Measurements from ENCODE around the gene DNAH11. TPM values are rescaled to one million over a fixed set of nuclear protein-coding genes. Genes with fewer than 3 reads are reported as not detected.

DNAH11 gene
- total RNA-seq, 1 donor from 2014 or later: 6.1 TPM

GRCh38 chr7:21886396-21886795 lies 343.6 kb downstream of the DNAH11 start:
- no peaks in the 10 kb centered on the region for H3K9me3 Mint-ChIP-seq
- DNase-seq: no peak
- intact Hi-C loops (cut with micrococcal nuclease): no loop called here
- H3K4me1 Mint-ChIP-seq: no peaks in the 10 kb centered on the region
- H3K27me3 Mint-ChIP-seq: no peaks in the 10 kb centered on the region
- no peak overlapping the region for H3K4me3 Mint-ChIP-seq
- H3K36me3 Mint-ChIP-seq (ENCODE audit: low read depth): no peaks in the 10 kb centered on the region
- no peak overlapping the region for H3K27ac Mint-ChIP-seq

- Mint-ChIP-seq H3K4me3 (no peak overlapping the region), H3K4me1 (no peaks in the 10 kb centered on the region), H3K27ac (no peak overlapping the region), H3K36me3 (ENCODE audit: low read depth) (no peaks in the 10 kb centered on the region), H3K27me3 (no peaks in the 10 kb centered on the region), H3K9me3 (no peaks in the 10 kb centered on the region)
- DNase-seq: no peak
- intact Hi-C loops (cut with micrococcal nuclease): no loop called here
Measured at GRCh38 chr7:21887353-21887752, 344.5 kb downstream of the DNAH11 start.

GRCh38 chr7:21887779-21888178 lies 344.9 kb downstream of the DNAH11 start:
- DNase-seq: no peak
- intact Hi-C loops (cut with micrococcal nuclease): no loop called here
- H3K36me3 Mint-ChIP-seq (ENCODE audit: low read depth): peaks cover 2% of the 10 kb centered on the region
- H3K27me3 Mint-ChIP-seq: no peaks in the 10 kb centered on the region
- H3K27ac Mint-ChIP-seq: no peak overlapping the region
- no peaks in the 10 kb centered on the region for H3K9me3 Mint-ChIP-seq
- no peak overlapping the region for H3K4me3 Mint-ChIP-seq
- no peaks in the 10 kb centered on the region for H3K4me1 Mint-ChIP-seq

- Mint-ChIP-seq H3K27me3 (no peaks in the 10 kb centered on the region), H3K36me3 (ENCODE audit: low read depth) (peaks cover 8% of the 10 kb centered on the region), H3K4me1 (no peaks in the 10 kb centered on the region), H3K9me3 (no peaks in the 10 kb centered on the region), H3K4me3 (no peak overlapping the region), H3K27ac (no peak overlapping the region)
- intact Hi-C loops (cut with micrococcal nuclease): no loop called here
- DNase-seq: no peak
Measured at GRCh38 chr7:21891291-21891690, 348.5 kb downstream of the DNAH11 start.

GRCh38 chr7:21893401-21893800 lies 350.6 kb downstream of the DNAH11 start:
- no peak overlapping the region for H3K27ac Mint-ChIP-seq
- DNase-seq: no peak
- H3K27me3 Mint-ChIP-seq: no peaks in the 10 kb centered on the region
- H3K9me3 Mint-ChIP-seq: peaks cover 7% of the 10 kb centered on the region
- peaks cover 21% of the 10 kb centered on the region for H3K36me3 Mint-ChIP-seq (ENCODE audit: low read depth)
- peaks cover 13% of the 10 kb centered on the region for H3K4me1 Mint-ChIP-seq
- intact Hi-C loops (cut with micrococcal nuclease): no loop called here
- no peak overlapping the region for H3K4me3 Mint-ChIP-seq

- Mint-ChIP-seq H3K4me3 (peak overlapping the region; percentile 77), H3K27me3 (no peaks in the 10 kb centered on the region), H3K36me3 (ENCODE audit: low read depth) (peaks cover 57% of the 10 kb centered on the region), H3K27ac (peak overlapping the region; percentile 91), H3K9me3 (peaks cover 7% of the 10 kb centered on the region), H3K4me1 (peaks cover 20% of the 10 kb centered on the region)
- peak; percentile 74 for DNase-seq
- intact Hi-C loops (cut with micrococcal nuclease): loop anchor here (2.0 to 5.0 kb wide), 2 partner anchors 40 to 104 kb away; no protein-coding TSS in a partner anchor
Measured at GRCh38 chr7:21898265-21898930, 355.6 kb downstream of the DNAH11 start.

GRCh38 chr7:21902240-21902639 lies 359.4 kb downstream of the DNAH11 start:
- Mint-ChIP-seq H3K36me3 (ENCODE audit: low read depth) (peaks cover 71% of the 10 kb centered on the region), H3K4me3 (no peak overlapping the region), H3K27me3 (no peaks in the 10 kb centered on the region), H3K27ac (no peak overlapping the region), H3K4me1 (peaks cover 18% of the 10 kb centered on the region), H3K9me3 (peaks cover 7% of the 10 kb centered on the region)
- intact Hi-C loops (cut with micrococcal nuclease): no loop called here
- DNase-seq: no peak

GRCh38 chr7:21903020-21903786 lies 360.4 kb downstream of the DNAH11 start:
- Mint-ChIP-seq H3K27ac (no peak overlapping the region), H3K36me3 (ENCODE audit: low read depth) (peaks cover 68% of the 10 kb centered on the region), H3K4me3 (no peak overlapping the region), H3K4me1 (peaks cover 9% of the 10 kb centered on the region), H3K9me3 (peaks cover under 1% of the 10 kb centered on the region), H3K27me3 (no peaks in the 10 kb centered on the region)
- DNase-seq: no peak
- intact Hi-C loops (cut with micrococcal nuclease): no loop called here

- Mint-ChIP-seq H3K27ac (no peak overlapping the region), H3K4me3 (no peak overlapping the region), H3K27me3 (no peaks in the 10 kb centered on the region), H3K36me3 (ENCODE audit: low read depth) (peaks cover 53% of the 10 kb centered on the region), H3K4me1 (no peaks in the 10 kb centered on the region), H3K9me3 (no peaks in the 10 kb centered on the region)
- DNase-seq: no peak
- intact Hi-C loops (cut with micrococcal nuclease): no loop called here
Measured at GRCh38 chr7:21908746-21909145, 365.9 kb downstream of the DNAH11 start.

- DNase-seq: no peak
- intact Hi-C loops (cut with micrococcal nuclease): no loop called here
- Mint-ChIP-seq H3K9me3 (no peaks in the 10 kb centered on the region), H3K27ac (no peak overlapping the region), H3K4me3 (no peak overlapping the region), H3K27me3 (no peaks in the 10 kb centered on the region), H3K36me3 (ENCODE audit: low read depth) (peaks cover 51% of the 10 kb centered on the region), H3K4me1 (no peaks in the 10 kb centered on the region)
Measured at GRCh38 chr7:21910253-21910652, 367.4 kb downstream of the DNAH11 start.

- Mint-ChIP-seq H3K27me3 (no peaks in the 10 kb centered on the region), H3K4me3 (no peak overlapping the region)
Measured at GRCh38 chr7:21911341-21911875, 368.6 kb downstream of the DNAH11 start.

GRCh38 chr7:21912305-21912704 lies 369.5 kb downstream of the DNAH11 start:
- Mint-ChIP-seq H3K4me3 (no peak overlapping the region), H3K27me3 (no peaks in the 10 kb centered on the region), H3K4me1 (no peaks in the 10 kb centered on the region), H3K9me3 (no peaks in the 10 kb centered on the region), H3K27ac (no peak overlapping the region), H3K36me3 (ENCODE audit: low read depth) (peaks cover 56% of the 10 kb centered on the region)
- DNase-seq: no peak
- intact Hi-C loops (cut with micrococcal nuclease): no loop called here

More at GRCh38 chr7:21911341-21911875, 368.6 kb downstream of the DNAH11 start:
- peaks cover 55% of the 10 kb centered on the region for H3K36me3 Mint-ChIP-seq (ENCODE audit: low read depth)
- DNase-seq: no peak
- no peaks in the 10 kb centered on the region for H3K4me1 Mint-ChIP-seq
- H3K27ac Mint-ChIP-seq: peak overlapping the region; percentile 42
- intact Hi-C loops (cut with micrococcal nuclease): no loop called here
- no peaks in the 10 kb centered on the region for H3K9me3 Mint-ChIP-seq

GRCh38 chr7:21912931-21913780 lies 370.3 kb downstream of the DNAH11 start:
- H3K36me3 Mint-ChIP-seq (ENCODE audit: low read depth): peaks cover 52% of the 10 kb centered on the region
- H3K4me3 Mint-ChIP-seq: no peak overlapping the region
- H3K27ac Mint-ChIP-seq: no peak overlapping the region
- no peaks in the 10 kb centered on the region for H3K4me1 Mint-ChIP-seq
- no peaks in the 10 kb centered on the region for H3K27me3 Mint-ChIP-seq
- intact Hi-C loops (cut with micrococcal nuclease): no loop called here
- H3K9me3 Mint-ChIP-seq: no peaks in the 10 kb centered on the region
- DNase-seq: no peak

All from activated CD4-positive, alpha-beta T cell treated with anti-CD3 and anti-CD28 coated beads, Interleukin-2, amount 10 ng/mL, durations not matched to agents 24 days and 14 days (primary cell).